Endothelial cell (in vitro differentiated cells): Measurements from ENCODE around the gene FOLR2. TPM values are rescaled to one million over a fixed set of nuclear protein-coding genes. Genes with fewer than 3 reads are reported as not detected.
"Not testable (repeated sequence)": the region's sequence is repeated elsewhere in the genome, so short reads cannot be mapped to it uniquely, and the experiment has no call there.

Source experiments
- DNase-seq: peaks from one replicate; pipeline ENCODE4 v3.0.0; 2021; ENCODE audit warnings: low spot score
- H3K27ac Mint-ChIP-seq: one replicate; pipeline ENCODE4 v1.8.0; 2021; ENCODE audit warnings: mixed read lengths, inconsistent platforms; ENCODE audit not compliant: unreplicated experiment
- H3K27me3 Mint-ChIP-seq: one replicate; pipeline ENCODE4 v1.8.0; 2021; ENCODE audit warnings: mild to moderate bottlenecking, moderate library complexity, mixed read lengths, inconsistent platforms; ENCODE audit not compliant: unreplicated experiment
- H3K36me3 Mint-ChIP-seq: one replicate; pipeline ENCODE4 v1.8.0; 2021; ENCODE audit warnings: mild to moderate bottlenecking, low read depth, mixed read lengths, inconsistent platforms; ENCODE audit not compliant: unreplicated experiment
- H3K4me1 Mint-ChIP-seq: one replicate; pipeline ENCODE4 v1.8.0; 2021; ENCODE audit warnings: mild to moderate bottlenecking, mixed read lengths, inconsistent platforms; ENCODE audit not compliant: unreplicated experiment
- H3K4me3 Mint-ChIP-seq: one replicate; pipeline ENCODE4 v1.8.0; 2021; ENCODE audit warnings: mild to moderate bottlenecking, mixed read lengths, inconsistent platforms; ENCODE audit not compliant: unreplicated experiment
- H3K9me3 Mint-ChIP-seq: one replicate; pipeline ENCODE4 v1.8.0; 2021; ENCODE audit warnings: mixed read lengths, inconsistent platforms; ENCODE audit not compliant: unreplicated experiment
- CTCF ChIP-seq: fragments of 200-600 bp; sonication (generic); IDR thresholded peaks from one replicate; pipeline ENCODE4 v1.5.0; 2021; ENCODE audit warnings: antibody characterized with exemption; ENCODE audit not compliant: unreplicated experiment
- long read RNA-seq: library from polyadenylated mRNA; unstranded; transcript quantifications from one replicate; pipeline ENCODE4 v2.0.0, GENCODE V29; 2020; ENCODE audit not compliant: unreplicated experiment
- total RNA-seq: library from RNA; stranded (reverse); fragmentation: NEBNext Ultra II Directional; extraction: Animal tissue kit (Norgen Biotek cat#: 25700); gene quantifications from one replicate; pipeline ENCODE4 v1.2.1, GENCODE V29; 2021; ENCODE audit not compliant: unreplicated experiment

Gene FOLR2
- not detected for total RNA-seq
- long read RNA-seq: 0 reads

GRCh38 chr11:72216638-72217037 is at the start of gene FOLR2:
TSS of gene FOLR2 (plus strand) at chr11:72216794. CDS start at chr11:72218585, 1,791 bp downstream.
- H3K9me3 Mint-ChIP-seq: no peaks in the 10 kb centered on the region
- no peak for DNase-seq

GRCh38 chr11:72169046-72169555 is 47.5 kb upstream of the FOLR2 start:
- not testable (repeated sequence) for DNase-seq, H3K27me3 Mint-ChIP-seq, H3K4me1 Mint-ChIP-seq, H3K36me3 Mint-ChIP-seq, H3K27ac Mint-ChIP-seq, H3K9me3 Mint-ChIP-seq, H3K4me3 Mint-ChIP-seq

More at GRCh38 chr11:72216638-72217037, at the start of gene FOLR2:
- Mint-ChIP-seq H3K27me3 (peaks cover 1% of the 10 kb centered on the region), H3K4me1 (peaks cover 11% of the 10 kb centered on the region), H3K27ac (no peak within 1 kb of the TSS), H3K36me3 (no peaks in the 10 kb centered on the region), H3K4me3 (no peak within 1 kb of the TSS)
- TF ChIP-seq CTCF: no peak

- H3K9me3 Mint-ChIP-seq, H3K4me3 Mint-ChIP-seq: not testable (repeated sequence)
These were observed 46.8 kb upstream of the FOLR2 start for GRCh38 chr11:72169754-72170153.

GRCh38 chr11:72172043-72172442 is 44.6 kb upstream of the FOLR2 start:
- H3K36me3 Mint-ChIP-seq, H3K4me3 Mint-ChIP-seq, H3K27me3 Mint-ChIP-seq, H3K9me3 Mint-ChIP-seq, H3K4me1 Mint-ChIP-seq, H3K27ac Mint-ChIP-seq, DNase-seq: not testable (repeated sequence)

More at GRCh38 chr11:72169754-72170153, 46.8 kb upstream of the FOLR2 start:
- H3K27ac Mint-ChIP-seq, H3K36me3 Mint-ChIP-seq, H3K4me1 Mint-ChIP-seq, DNase-seq, H3K27me3 Mint-ChIP-seq: not testable (repeated sequence)

- DNase-seq: no peak
- peaks cover 4% of the 10 kb centered on the region for H3K27me3 Mint-ChIP-seq
- H3K27ac Mint-ChIP-seq: no peak overlapping the region
- H3K4me1 Mint-ChIP-seq: no peaks in the 10 kb centered on the region
- H3K9me3 Mint-ChIP-seq: no peaks in the 10 kb centered on the region
- no peaks in the 10 kb centered on the region for H3K36me3 Mint-ChIP-seq
- H3K4me3 Mint-ChIP-seq: no peak overlapping the region
- TF ChIP-seq CTCF: no peak
These were observed 43.3 kb upstream of the FOLR2 start for GRCh38 chr11:72173291-72173690.

GRCh38 chr11:72174302-72175070 is 42.1 kb upstream of the FOLR2 start:
- no peaks in the 10 kb centered on the region for H3K4me1 Mint-ChIP-seq
- H3K27ac Mint-ChIP-seq: no peak overlapping the region
- no peak overlapping the region for H3K4me3 Mint-ChIP-seq
- H3K36me3 Mint-ChIP-seq: no peaks in the 10 kb centered on the region
- DNase-seq: no peak
- no peak for TF ChIP-seq CTCF
- H3K9me3 Mint-ChIP-seq: no peaks in the 10 kb centered on the region
- H3K27me3 Mint-ChIP-seq: peaks cover 4% of the 10 kb centered on the region
